Daoy (cell line): Measurements from ENCODE around the gene RPS6KB2. TPM values are rescaled to one million over a fixed set of nuclear protein-coding genes. Genes with fewer than 3 reads are reported as not detected.
"Not testable (repeated sequence)": the region's sequence is repeated elsewhere in the genome, so short reads cannot be mapped to it uniquely, and the experiment has no call there.

ENCODE experiments used
- DNase-seq: peaks from one replicate; pipeline ENCODE4 v3.0.0-alpha.2; 2015; ENCODE audit warnings: low read depth
- total RNA-seq: library from RNA; depleted of rRNA; stranded (reverse); fragments of >200 nt; shearing (Covaris generic); gene quantifications from 2 replicates; pipeline ENCODE4 v1.2.3, GENCODE V29; 2014; rRNA removed

Gene RPS6KB2
- total RNA-seq, 1 experiment from 2014 or later = 42.5 TPM

DNA sequence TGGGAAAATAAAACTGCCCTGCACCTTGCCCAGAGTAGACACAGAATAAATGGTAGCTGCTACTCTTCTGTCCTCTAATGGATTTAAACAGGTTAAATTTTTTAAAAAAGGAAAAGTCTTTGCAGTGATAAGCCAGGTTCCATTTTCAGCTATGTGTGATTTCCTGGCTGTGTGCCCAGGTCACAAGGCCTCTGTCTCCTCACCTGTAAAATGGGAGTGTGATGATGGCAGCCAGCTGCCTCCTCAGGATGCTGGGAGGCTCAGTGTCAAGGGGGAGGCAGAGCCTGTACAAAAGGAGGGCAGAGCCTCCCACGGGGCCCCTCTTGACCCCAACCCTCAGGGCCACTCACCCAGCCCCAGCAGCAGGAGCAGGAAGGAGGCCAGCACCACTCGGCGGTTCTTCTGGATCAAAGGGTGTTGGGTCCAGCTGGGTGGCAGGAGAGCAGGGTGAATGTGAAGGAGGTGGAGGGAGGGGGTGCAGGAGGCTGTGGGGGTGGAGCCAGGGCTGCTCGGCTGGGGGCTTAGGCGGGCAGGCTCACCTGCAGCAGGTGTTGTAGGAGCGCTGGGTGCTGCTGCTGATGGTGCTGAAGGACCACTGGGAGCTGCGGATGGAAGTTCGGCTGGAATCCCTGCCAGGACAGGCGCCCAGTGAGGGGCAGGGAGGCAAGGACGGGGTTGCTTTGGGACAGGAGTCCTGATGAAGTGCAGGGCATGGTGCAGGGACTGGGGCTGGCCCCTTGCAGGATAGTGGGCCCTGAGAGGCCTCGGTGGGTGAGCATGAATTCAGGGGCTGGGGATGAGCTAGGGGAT is 38.9 kb downstream of the RPS6KB2 start:
- no peak for DNase-seq

DNA sequence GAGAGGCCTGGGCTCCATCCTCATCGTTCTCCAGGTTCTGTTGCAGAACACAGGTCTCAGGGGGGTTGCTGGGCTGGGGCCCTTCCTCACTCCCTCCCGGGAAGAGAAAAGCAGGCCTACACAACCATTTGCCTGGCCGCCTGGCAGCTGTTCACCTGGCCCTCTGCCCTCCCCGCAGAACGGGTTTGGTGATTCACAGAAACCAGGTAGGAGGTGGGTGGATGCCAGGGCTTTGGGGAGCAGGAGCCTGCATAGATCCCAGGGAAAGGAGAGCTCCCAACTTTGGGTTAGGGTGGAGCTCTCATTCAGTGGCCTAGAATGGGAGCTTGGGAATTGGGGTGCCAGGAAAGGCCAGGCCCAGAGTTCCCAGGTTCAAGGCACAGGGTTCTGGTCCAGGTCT is 39.8 kb downstream of the RPS6KB2 start:
- peak; percentile 31 for DNase-seq

DNA sequence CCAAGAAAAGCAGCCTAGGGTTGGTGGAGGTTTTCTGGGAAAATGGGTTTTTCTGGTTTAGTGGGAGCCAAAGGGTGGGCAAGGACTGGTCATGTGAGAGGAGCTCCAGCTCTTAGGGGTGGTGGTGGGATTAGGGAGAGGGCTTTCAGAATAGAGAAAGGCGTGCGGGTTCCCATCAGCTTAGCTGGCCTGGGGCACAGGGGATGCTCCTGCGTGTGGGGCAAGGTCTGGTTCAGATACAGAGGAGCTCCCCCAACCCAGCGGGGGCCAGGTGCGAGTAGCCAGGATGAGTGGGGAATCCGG is 40.1 kb downstream of the RPS6KB2 start:
- DNase-seq = no peak

DNA sequence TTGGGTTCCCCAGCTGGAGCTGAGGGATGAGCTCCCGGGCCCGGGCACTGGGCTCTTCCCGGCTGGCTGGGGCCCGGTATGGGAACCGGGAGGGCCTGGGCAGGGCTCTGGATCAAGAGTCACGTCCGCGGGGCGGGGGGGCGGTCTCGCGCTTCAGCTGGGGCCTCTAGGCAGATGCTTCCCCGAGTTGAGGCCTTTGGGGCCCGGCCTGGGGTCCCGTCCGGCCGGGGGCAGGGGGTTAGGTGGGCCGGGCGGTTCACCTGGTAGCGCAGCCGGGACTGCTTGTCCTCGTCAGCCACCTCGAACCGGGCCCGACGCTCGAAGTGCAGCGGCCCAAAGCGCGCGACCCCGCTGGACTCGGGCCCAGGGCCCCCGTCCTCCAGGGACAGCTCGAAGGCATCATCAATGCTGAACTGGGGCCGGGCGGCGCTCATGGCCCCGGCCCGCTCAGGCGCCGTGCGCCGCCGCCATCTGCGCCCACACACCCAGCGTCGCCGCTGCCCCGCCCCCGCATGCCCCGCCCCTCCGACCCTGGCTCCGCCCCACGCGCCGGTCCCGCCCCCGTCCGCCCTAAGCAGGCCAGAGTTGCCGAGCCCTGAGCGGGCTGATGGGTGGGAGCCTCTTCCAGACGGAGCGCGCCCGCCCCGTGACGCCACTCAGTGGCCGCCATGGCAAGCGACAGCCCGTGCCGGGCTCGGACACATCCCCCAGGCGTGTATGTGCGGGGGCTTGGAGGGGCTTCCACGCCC is 40.6 kb downstream of the RPS6KB2 start, which contains the start of gene TMEM134:
Gene TMEM134, minus strand, starts transcription at position 493 of the 749 bp plus-strand sequence. Its CDS starts 59 bp downstream, at position 434.
- peak; percentile 94 for DNase-seq

DNA sequence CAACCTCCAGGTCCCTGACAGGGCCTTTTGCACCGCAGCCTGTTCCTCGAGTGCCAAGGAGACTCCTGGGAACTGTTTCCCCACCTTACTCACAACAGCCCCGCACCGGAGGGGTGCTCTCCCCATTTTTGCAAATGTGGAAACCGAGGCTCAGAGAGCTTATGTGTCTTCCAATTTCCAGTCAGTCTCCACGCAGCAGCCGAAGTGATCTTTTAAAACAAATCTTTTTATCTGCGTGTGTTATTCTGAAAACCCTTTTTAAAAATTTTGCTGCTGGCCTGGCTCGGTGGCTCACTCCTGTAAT is 41.2 kb downstream of the RPS6KB2 start:
- no peak for DNase-seq

DNA sequence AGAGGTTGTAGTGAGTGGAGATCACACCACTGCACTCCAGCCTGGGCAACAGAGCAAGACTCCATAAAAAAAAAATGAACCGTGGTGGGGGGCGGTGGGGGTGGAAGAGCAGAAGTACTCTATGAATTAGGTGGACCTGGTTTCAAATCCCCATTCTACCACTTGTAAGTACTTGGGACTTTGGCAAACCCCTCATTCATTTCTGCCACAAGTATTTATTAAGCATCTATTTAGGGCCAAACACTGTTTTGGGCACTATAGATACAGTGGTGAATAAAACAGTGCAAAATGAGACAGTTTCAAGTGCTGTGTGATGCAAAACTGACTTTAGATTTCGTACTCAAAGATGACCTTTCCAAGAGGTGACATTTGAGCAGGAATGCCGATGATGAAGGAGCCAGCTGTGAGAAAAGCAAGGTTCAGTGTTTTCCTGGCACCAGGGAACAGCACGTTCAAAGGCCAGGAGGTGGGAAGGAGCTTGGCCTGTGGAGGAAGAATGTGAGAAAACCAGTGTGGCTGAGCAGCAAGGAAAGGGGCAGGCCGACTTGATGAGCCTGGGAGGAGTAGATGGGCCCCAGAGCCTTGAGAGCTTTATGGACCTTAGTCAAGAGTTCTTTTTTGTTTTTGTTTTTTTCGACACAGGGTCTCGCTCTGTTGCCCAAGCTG is 42.2 kb downstream of the RPS6KB2 start:
- DNase-seq = no peak

DNA sequence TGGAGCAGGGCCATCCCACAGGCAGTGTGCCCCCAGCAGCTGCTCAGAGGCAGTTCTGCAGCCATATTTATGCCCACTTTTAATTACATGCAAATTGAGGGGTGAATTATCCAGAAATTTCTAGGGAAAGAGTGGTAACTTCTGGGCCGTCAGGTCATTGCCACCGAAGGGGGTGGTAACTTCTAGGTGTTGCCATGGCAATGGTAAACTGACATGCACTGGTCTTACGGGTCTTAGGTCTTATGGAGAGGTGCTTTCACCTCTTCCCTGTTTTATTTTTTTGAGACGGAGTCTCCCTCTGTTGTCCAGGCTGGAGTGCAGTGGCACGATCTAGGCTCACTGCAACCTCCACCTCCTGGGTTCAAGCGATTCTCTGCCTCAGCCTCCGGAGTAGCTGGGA is 44.6 kb downstream of the RPS6KB2 start:
- no peak for DNase-seq

DNA sequence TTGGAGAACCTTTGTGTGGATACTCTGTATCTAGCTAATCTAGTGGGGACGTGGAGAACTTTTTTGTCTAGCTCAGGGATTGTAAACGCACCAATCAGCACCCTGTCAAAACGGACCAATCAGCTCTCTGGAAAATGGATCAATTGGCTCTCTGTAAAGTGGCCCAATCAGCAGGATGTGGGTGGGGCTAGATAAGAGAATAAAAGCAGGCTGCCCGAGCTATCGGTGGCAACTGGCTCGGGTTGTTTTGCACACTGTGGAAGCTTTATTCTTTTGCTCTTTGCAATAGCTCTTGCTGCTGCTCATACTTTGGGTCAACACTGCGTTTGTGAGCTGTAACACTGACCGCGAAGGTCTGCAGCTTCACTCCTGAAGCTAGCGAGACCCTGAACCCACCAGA is 48.4 kb downstream of the RPS6KB2 start:
- not testable (repeated sequence) for DNase-seq

DNA sequence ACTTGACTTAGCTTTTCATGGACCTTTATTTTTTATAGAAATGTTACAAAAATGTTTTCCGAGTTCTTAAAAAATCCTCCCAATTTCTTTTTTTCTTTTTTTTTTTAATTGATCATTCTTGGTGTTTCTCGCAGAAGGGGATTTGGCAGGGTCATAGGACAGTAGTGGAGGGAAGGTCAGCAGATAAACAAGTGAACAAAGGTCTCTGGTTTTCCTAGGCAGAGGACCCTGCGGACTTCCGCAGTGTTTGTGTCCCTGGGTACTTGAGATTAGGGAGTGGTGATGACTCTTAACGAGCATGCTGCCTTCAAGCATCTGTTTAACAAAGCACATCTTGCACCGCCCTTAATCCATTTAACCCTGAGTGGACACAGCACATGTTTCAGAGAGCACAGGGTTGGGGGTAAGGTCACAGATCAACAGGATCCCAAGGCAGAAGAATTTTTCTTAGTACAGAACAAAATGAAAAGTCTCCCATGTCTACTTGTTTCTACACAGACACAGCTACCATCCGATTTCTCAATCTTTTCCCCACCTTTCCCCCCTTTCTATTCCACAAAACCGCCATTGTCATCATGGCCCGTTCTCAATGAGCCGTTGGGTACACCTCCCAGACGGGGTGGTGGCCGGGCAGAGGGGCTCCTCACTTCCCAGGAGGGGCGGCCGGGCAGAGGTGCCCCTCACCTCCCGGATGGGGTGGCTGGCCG is 49.2 kb downstream of the RPS6KB2 start:
- not testable (repeated sequence) for DNase-seq

DNA sequence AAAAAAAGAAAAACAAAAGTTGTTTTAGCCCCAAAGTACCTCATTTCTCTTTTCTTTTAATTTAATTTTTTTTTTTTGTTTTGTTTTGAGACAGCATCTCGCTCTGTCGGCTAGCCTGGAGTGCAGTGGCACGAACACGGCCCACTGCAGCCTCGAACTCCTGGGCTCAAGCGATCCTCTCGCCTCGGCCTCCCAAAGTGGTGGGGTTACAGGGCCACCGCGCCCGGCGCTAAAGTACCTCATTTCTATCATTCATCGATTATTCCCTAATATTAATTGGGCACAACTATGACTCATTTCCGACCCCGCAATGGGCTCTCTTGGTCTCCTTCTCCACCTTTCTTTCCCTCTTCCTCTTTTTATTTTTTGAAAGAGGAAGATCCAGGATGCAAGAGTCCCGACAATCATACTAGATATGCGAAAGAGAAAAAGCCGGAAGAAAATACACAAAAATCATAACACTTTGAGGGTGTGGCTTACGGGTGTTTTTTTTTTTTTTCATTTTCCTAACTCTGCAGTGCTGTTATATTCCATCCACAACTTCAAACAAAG is 54.1 kb downstream of the RPS6KB2 start:
- no peak for DNase-seq

DNA sequence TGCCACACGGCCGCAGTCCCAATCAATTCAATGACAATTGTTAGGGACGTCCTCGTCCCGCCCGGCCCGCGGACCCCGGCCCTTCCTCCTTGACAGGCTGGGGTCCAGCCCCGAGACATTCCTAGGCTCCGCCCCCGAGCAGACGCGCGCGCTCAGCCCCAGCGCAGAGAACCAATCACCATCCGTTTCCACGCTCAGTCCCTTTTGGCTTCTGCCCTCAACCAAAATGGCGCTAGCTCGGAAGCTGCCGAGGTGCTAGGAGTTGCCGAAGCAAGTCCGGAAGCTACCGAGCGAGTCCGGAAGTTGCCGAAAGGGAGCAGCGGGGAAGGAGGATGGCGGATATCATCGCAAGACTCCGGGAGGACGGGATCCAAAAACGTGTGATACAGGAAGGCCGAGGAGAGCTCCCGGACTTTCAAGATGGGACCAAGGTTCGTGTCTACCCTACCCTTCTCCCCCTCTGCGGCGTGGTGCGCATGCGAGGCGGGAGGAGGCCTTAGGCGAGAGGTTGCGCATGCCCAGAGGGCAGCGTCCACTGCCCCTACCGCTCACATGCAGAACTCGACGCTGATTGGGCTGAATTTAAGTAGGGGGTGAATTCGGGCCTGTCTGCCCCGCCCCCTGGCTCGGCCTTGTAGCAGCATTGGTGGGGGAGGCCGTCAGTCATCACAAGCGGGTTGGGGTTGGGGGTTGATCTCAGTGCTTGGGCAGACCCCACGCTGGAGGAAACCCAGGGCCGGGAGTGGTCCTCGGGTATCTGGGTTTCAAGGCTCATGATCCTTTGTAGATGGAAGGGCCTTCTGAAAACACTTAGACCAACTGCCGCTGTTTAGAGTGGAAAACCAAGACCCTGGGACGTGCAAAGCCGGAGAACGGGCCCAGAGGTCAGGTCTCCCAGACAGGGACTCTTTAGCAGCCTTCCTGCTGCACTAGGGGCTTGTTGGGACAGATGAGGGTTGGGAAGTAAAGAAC is 54.8 kb downstream of the RPS6KB2 start, which contains the start of gene AIP:
Gene AIP, plus strand, starts transcription at position 200 of the 972 bp plus-strand sequence. Its CDS starts 133 bp downstream, at position 333.
- peak; percentile 98 for DNase-seq

DNA sequence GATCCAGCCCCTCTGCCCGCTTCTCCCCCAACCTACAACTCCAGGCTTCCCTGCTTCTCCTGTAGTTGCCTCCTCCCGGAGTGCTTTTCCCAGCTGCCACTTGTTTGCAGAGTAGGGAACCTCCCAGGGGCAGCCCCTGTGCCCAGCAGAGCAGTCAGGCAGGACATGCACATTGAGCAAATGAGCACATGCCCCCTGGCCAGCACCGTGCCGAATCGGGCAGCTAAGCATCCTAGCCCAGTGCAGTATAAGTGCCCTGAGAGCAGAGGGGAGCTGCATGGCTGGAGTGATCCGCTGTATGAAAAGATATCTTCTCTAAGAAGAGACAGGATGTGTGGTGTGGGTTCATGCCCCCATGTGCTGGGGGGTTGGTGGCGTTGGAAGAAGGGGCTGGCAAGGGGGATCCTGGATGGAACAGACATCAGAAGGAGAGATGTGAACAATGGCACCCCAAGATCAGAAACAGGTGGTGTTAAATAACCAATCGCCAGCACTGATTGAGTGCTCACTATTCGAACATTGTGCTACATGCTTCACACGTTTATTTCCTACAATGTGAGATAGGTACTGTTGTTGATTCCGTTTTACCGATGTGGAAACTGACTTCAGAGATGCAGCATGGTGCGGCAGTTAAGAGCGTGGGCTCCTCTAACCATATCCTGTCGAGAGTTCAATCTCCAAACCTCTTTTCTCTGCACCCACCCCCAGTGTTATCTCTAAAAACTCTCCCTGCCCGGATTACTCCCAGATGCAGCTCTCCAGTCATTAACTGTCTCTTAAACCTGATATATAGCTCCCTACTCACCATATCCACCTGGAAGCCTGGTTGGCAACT is 55.8 kb downstream of the RPS6KB2 start:
- DNase-seq = no peak

DNA sequence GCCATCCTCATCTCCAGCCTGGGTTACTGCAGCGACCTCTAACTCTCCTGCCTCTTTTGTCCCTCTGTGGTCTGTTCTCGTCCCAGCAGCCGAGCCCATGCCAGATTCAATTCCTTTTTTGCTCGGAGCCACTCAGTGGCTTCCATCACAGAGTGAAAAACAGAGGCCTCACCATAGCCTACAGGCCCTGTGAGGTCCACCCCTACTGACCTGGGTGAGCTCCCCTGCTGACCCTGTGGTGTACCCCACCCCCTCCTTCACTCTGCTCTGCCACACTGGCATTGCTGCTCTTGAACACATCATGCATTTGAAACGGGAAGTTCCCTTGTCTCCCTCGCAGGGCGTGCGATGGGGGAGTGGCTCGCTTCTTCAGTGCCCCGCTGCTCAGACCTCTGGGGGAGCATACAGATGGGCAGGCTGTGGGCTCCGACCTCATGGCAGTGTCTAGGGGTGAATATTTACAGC is 56.6 kb downstream of the RPS6KB2 start:
- no peak for DNase-seq

Other genes starting within 250 kb of the RPS6KB2 start
- gene GRK2, start 162.0 kb upstream of the RPS6KB2 start, total RNA-seq = 27.5 and 54.1 TPM in 2 replicates
- gene ANKRD13D, start 139.2 kb upstream of the RPS6KB2 start, total RNA-seq = 13.1 and 24.0 TPM in 2 replicates
- 2.9 and 6.9 TPM in 2 replicates for gene SSH3, start 125.0 kb upstream of the RPS6KB2 start, total RNA-seq
- gene POLD4, start 74.9 kb upstream of the RPS6KB2 start, total RNA-seq = 54.2 and 56.2 TPM in 2 replicates
- gene CLCF1, start 54.9 kb upstream of the RPS6KB2 start, total RNA-seq = 7.1 TPM in 2 replicates
- 9.0 and 11.3 TPM in 2 replicates for gene RAD9A, start 36.5 kb upstream of the RPS6KB2 start, total RNA-seq
- 220 and 273 TPM in 2 replicates for gene PPP1CA, start 26.6 kb upstream of the RPS6KB2 start, total RNA-seq
- gene TBC1D10C, start 24.4 kb upstream of the RPS6KB2 start, total RNA-seq = not detected in 2 replicates
- gene CARNS1, start 12.8 kb upstream of the RPS6KB2 start, total RNA-seq = 0.34 TPM in 1 of 2 replicates, not detected in the other
- 1.1 and 3.0 TPM in 2 replicates for gene PTPRCAP, start 9.2 kb downstream of the RPS6KB2 start, total RNA-seq
- gene CORO1B, start 15.0 kb downstream of the RPS6KB2 start, total RNA-seq = 78.7 and 85.8 TPM in 2 replicates
- not detected in 2 replicates for gene GPR152, start 24.2 kb downstream of the RPS6KB2 start, total RNA-seq
- 0.06 and 0.15 TPM in 2 replicates for gene CABP4, start 26.9 kb downstream of the RPS6KB2 start, total RNA-seq
- 9.4 and 36.5 TPM in 2 replicates for gene TMEM134, start 40.8 kb downstream of the RPS6KB2 start, total RNA-seq
- gene AIP, start 54.5 kb downstream of the RPS6KB2 start, total RNA-seq = 69.5 and 78.5 TPM in 2 replicates
- gene PITPNM1, start 76.9 kb downstream of the RPS6KB2 start, total RNA-seq = 24.6 and 32.1 TPM in 2 replicates
- gene CDK2AP2, start 79.7 kb downstream of the RPS6KB2 start, total RNA-seq = 37.7 and 43.0 TPM in 2 replicates
- not detected in 2 replicates for gene CABP2, start 95.0 kb downstream of the RPS6KB2 start, total RNA-seq
- 1,082 and 1,228 TPM in 2 replicates for gene GSTP1, start 155.3 kb downstream of the RPS6KB2 start, total RNA-seq
- gene NDUFV1, start 178.4 kb downstream of the RPS6KB2 start, total RNA-seq = 218 and 229 TPM in 2 replicates
- 5.8 and 9.1 TPM in 2 replicates for gene NUDT8, start 201.4 kb downstream of the RPS6KB2 start, total RNA-seq
- not detected in 2 replicates for gene TBX10, start 211.3 kb downstream of the RPS6KB2 start, total RNA-seq
- gene ACY3, start 222.2 kb downstream of the RPS6KB2 start, total RNA-seq = not detected in 2 replicates
- gene ALDH3B2, start 246.1 kb downstream of the RPS6KB2 start, total RNA-seq = 0.23 TPM in 1 of 2 replicates, not detected in the other